Activated naive CD8-positive, alpha-beta T cell treated with anti-CD3 and anti-CD28 coated beads, Interleukin-2, amount 10 ng/mL, durations not matched to agents 7 days and 5 days (primary cell): ENCODE measurements around the gene PDE4D. TPM values are rescaled to one million over a fixed set of nuclear protein-coding genes. Genes with fewer than 3 reads are reported as not detected.

Experiments
- ATAC-seq: fragments of 150-1000 bp; cut with Tn5 transposase; one replicate; pipeline ENCODE4 v1.10.0; 2021; ENCODE audit warnings: low read depth, moderate library complexity
- POLR2A ChIA-PET: fragments of 350-600 bp; sonication (Branson Sonifier 250); formaldehyde crosslinking; loops from one replicate; lab custom pipeline; 2021; ENCODE audit warnings: antibody characterized with exemption; lab: Charles Lee
- DNase-seq: peaks from one replicate; pipeline ENCODE4 v3.0.0; 2021
- H3K27ac Mint-ChIP-seq: one replicate; pipeline ENCODE4 v1.8.0; 2022; ENCODE audit warnings: mild to moderate bottlenecking, mixed read lengths
- H3K27me3 Mint-ChIP-seq: one replicate; pipeline ENCODE4 v1.8.0; 2022; ENCODE audit warnings: mild to moderate bottlenecking, moderate library complexity, mixed read lengths
- H3K36me3 Mint-ChIP-seq: one replicate; pipeline ENCODE4 v1.8.0; 2021; ENCODE audit warnings: mild to moderate bottlenecking, mixed read lengths
- H3K4me1 Mint-ChIP-seq: one replicate; pipeline ENCODE4 v1.8.0; 2021; ENCODE audit warnings: mixed read lengths
- H3K4me3 Mint-ChIP-seq: one replicate; pipeline ENCODE4 v1.8.0; 2022; ENCODE audit warnings: mild to moderate bottlenecking, moderate library complexity, mixed read lengths
- H3K9me3 Mint-ChIP-seq: one replicate; pipeline ENCODE4 v1.8.0; 2021; ENCODE audit warnings: mixed read lengths
- total RNA-seq, 2 experiments: library from RNA; stranded (reverse); gene quantifications; one replicate each; pipeline ENCODE4 v1.2.3, GENCODE V29; 2021

The PDE4D gene
- total RNA-seq, 2 experiments from 2014 or later: 65.1 to 67.1 TPM

GRCh38 chr5:59285300-59286016 is 608.1 kb downstream of the PDE4D start:
- H3K27ac Mint-ChIP-seq: no peak overlapping the region
- H3K36me3 Mint-ChIP-seq: no peaks in the 10 kb centered on the region
- H3K27me3 Mint-ChIP-seq: peaks cover 29% of the 10 kb centered on the region
- DNase-seq (no peak), ATAC-seq (no peak)
- H3K4me1 Mint-ChIP-seq: no peaks in the 10 kb centered on the region
- no peak overlapping the region for H3K4me3 Mint-ChIP-seq
- H3K9me3 Mint-ChIP-seq: no peaks in the 10 kb centered on the region
- POLR2A ChIA-PET: no interaction called here

- POLR2A ChIA-PET: no interaction called here
- DNase-seq (no peak), ATAC-seq (no peak)
- H3K36me3 Mint-ChIP-seq: no peaks in the 10 kb centered on the region
- H3K27ac Mint-ChIP-seq: no peak overlapping the region
- H3K27me3 Mint-ChIP-seq: peaks cover 20% of the 10 kb centered on the region
- H3K4me3 Mint-ChIP-seq: no peak overlapping the region
- H3K4me1 Mint-ChIP-seq: no peaks in the 10 kb centered on the region
- H3K9me3 Mint-ChIP-seq: no peaks in the 10 kb centered on the region
Observed at GRCh38 chr5:59282726-59283125, 610.8 kb downstream of the PDE4D start.

- no peak for ATAC-seq
- DNase-seq: no peak
- Mint-ChIP-seq H3K27ac (no peak overlapping the region), H3K4me3 (no peak overlapping the region), H3K27me3 (peaks cover 36% of the 10 kb centered on the region), H3K9me3 (no peaks in the 10 kb centered on the region), H3K36me3 (no peaks in the 10 kb centered on the region), H3K4me1 (peaks cover 7% of the 10 kb centered on the region)
- POLR2A ChIA-PET: no interaction called here
Observed at GRCh38 chr5:59279979-59280378, 613.5 kb downstream of the PDE4D start.

- Mint-ChIP-seq H3K4me1 (peaks cover 7% of the 10 kb centered on the region), H3K36me3 (no peaks in the 10 kb centered on the region), H3K27ac (no peak overlapping the region), H3K4me3 (no peak overlapping the region), H3K27me3 (peaks cover 39% of the 10 kb centered on the region), H3K9me3 (no peaks in the 10 kb centered on the region)
- ATAC-seq: no peak
- DNase-seq: no peak
- POLR2A ChIA-PET: no interaction called here
Observed at GRCh38 chr5:59276917-59277372, 616.6 kb downstream of the PDE4D start.

- H3K4me1 Mint-ChIP-seq: peaks cover 7% of the 10 kb centered on the region
- no peaks in the 10 kb centered on the region for H3K9me3 Mint-ChIP-seq
- H3K27ac Mint-ChIP-seq: no peak overlapping the region
- DNase-seq (no peak), ATAC-seq (no peak)
- H3K27me3 Mint-ChIP-seq: peaks cover 37% of the 10 kb centered on the region
- no peak overlapping the region for H3K4me3 Mint-ChIP-seq
- no peaks in the 10 kb centered on the region for H3K36me3 Mint-ChIP-seq
- POLR2A ChIA-PET: no interaction called here
Observed at GRCh38 chr5:59276325-59276675, 617.2 kb downstream of the PDE4D start.

- H3K4me1 Mint-ChIP-seq: peaks cover 7% of the 10 kb centered on the region
- peak overlapping the region; percentile 59 for H3K4me3 Mint-ChIP-seq
- no peaks in the 10 kb centered on the region for H3K36me3 Mint-ChIP-seq
- DNase-seq (no peak), ATAC-seq (no peak)
- POLR2A ChIA-PET: no interaction called here
- peaks cover 39% of the 10 kb centered on the region for H3K27me3 Mint-ChIP-seq
- H3K9me3 Mint-ChIP-seq: no peaks in the 10 kb centered on the region
- no peak overlapping the region for H3K27ac Mint-ChIP-seq
Observed at GRCh38 chr5:59275510-59276324, 617.8 kb downstream of the PDE4D start.

GRCh38 chr5:59275170-59275509 is 618.4 kb downstream of the PDE4D start:
- H3K4me3 Mint-ChIP-seq: peak overlapping the region; percentile 59
- no peaks in the 10 kb centered on the region for H3K9me3 Mint-ChIP-seq
- peaks cover 39% of the 10 kb centered on the region for H3K27me3 Mint-ChIP-seq
- no peaks in the 10 kb centered on the region for H3K36me3 Mint-ChIP-seq
- no peak overlapping the region for H3K27ac Mint-ChIP-seq
- peaks cover 7% of the 10 kb centered on the region for H3K4me1 Mint-ChIP-seq
- POLR2A ChIA-PET: no interaction called here
- no peak for DNase-seq
- no peak for ATAC-seq

GRCh38 chr5:59274106-59274636 is 619.4 kb downstream of the PDE4D start:
- DNase-seq: no peak
- Mint-ChIP-seq H3K36me3 (no peaks in the 10 kb centered on the region), H3K27me3 (peaks cover 35% of the 10 kb centered on the region), H3K4me3 (no peak overlapping the region), H3K4me1 (peaks cover 7% of the 10 kb centered on the region), H3K27ac (no peak overlapping the region), H3K9me3 (no peaks in the 10 kb centered on the region)
- ATAC-seq: no peak
- POLR2A ChIA-PET: no interaction called here

GRCh38 chr5:59272809-59273427 is 620.6 kb downstream of the PDE4D start:
- Mint-ChIP-seq H3K9me3 (no peaks in the 10 kb centered on the region), H3K4me3 (no peak overlapping the region), H3K27me3 (peaks cover 33% of the 10 kb centered on the region), H3K27ac (no peak overlapping the region), H3K4me1 (peaks cover 7% of the 10 kb centered on the region), H3K36me3 (no peaks in the 10 kb centered on the region)
- DNase-seq (no peak), ATAC-seq (no peak)
- POLR2A ChIA-PET: no interaction called here

GRCh38 chr5:59268756-59269415 is 624.6 kb downstream of the PDE4D start:
- H3K27me3 Mint-ChIP-seq: peaks cover 10% of the 10 kb centered on the region
- H3K36me3 Mint-ChIP-seq: no peaks in the 10 kb centered on the region
- no peaks in the 10 kb centered on the region for H3K4me1 Mint-ChIP-seq
- DNase-seq (no peak), ATAC-seq (no peak)
- H3K4me3 Mint-ChIP-seq: no peak overlapping the region
- POLR2A ChIA-PET: no interaction called here
- H3K27ac Mint-ChIP-seq: no peak overlapping the region
- no peaks in the 10 kb centered on the region for H3K9me3 Mint-ChIP-seq

GRCh38 chr5:59267033-59267432 is 626.5 kb downstream of the PDE4D start:
- H3K27me3 Mint-ChIP-seq: peaks cover 6% of the 10 kb centered on the region
- H3K4me3 Mint-ChIP-seq: no peak overlapping the region
- no peaks in the 10 kb centered on the region for H3K36me3 Mint-ChIP-seq
- DNase-seq (no peak), ATAC-seq (no peak)
- no peaks in the 10 kb centered on the region for H3K4me1 Mint-ChIP-seq
- H3K27ac Mint-ChIP-seq: no peak overlapping the region
- H3K9me3 Mint-ChIP-seq: no peaks in the 10 kb centered on the region
- POLR2A ChIA-PET: no interaction called here

GRCh38 chr5:59266410-59266809 is 627.1 kb downstream of the PDE4D start:
- no peaks in the 10 kb centered on the region for H3K9me3 Mint-ChIP-seq
- H3K27me3 Mint-ChIP-seq: peaks cover 5% of the 10 kb centered on the region
- no peak for DNase-seq
- no peak overlapping the region for H3K4me3 Mint-ChIP-seq
- no peaks in the 10 kb centered on the region for H3K4me1 Mint-ChIP-seq
- H3K36me3 Mint-ChIP-seq: no peaks in the 10 kb centered on the region
- POLR2A ChIA-PET: interaction anchor here (0.6 kb wide), 1 partner anchor 14 kb away, joined by 3 read pairs; no protein-coding TSS in a partner anchor
- no peak for ATAC-seq
- H3K27ac Mint-ChIP-seq: no peak overlapping the region

GRCh38 chr5:59264639-59265245 is 628.8 kb downstream of the PDE4D start:
- Mint-ChIP-seq H3K4me1 (no peaks in the 10 kb centered on the region), H3K36me3 (no peaks in the 10 kb centered on the region), H3K27me3 (peaks cover 10% of the 10 kb centered on the region), H3K27ac (no peak overlapping the region), H3K9me3 (no peaks in the 10 kb centered on the region), H3K4me3 (no peak overlapping the region)
- ATAC-seq (no peak), DNase-seq (no peak)
- POLR2A ChIA-PET: no interaction called here
